ENCODE results near the gene DNAJB9.

Gene DNAJB9

DNA sequence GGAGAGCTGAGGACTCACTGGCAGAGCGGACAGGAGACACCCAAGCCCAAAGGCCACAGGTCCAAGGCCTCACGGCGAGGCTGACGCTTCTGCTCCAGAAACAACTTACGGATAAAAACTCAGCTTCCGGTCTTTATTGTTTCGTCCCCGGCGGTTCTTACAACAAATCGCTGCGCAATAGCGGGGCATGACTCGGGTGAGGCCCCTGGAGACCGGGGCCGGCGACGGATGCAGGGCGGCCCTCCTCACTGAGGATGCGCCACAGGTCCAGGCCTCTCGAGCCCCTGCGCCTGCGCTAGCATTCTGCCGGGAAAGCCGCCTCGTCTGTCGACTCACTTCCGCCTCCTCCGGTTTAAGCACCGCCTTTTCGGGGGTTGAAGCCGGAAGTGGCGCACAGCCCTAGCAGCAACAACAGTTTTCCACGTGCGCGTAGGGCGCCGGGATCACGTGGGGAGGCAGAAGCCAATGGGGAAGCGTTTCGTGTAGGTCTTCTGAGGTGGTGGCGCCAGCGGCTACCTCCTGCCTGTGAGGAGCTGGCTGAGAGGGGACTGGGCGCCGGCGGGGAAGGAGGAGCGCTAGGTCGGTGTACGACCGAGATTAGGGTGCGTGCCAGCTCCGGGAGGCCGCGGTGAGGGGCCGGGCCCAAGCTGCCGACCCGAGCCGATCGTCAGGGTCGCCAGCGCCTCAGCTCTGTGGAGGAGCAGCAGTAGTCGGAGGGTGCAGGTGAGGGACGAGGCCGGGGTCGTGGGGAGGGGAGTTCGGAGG, at the start of gene DNAJB9, which contains the start of gene THAP5:
TSS of gene DNAJB9 (plus strand) at position 494 of the 765 bp plus-strand sequence. CDS start 1,853 bp downstream, outside the sequence.
TSS of gene THAP5 (minus strand) at position 326 of the 765 bp plus-strand sequence. CDS start at position 189, 137 bp downstream.
- intact Hi-C loops (cut with DNase I; ENCODE audit: low total_unique reads): loop anchor here (2.0 kb wide), 1 partner anchor 43 kb away; the partner anchor contains the start of gene PNPLA8
- DNase-seq: peak; percentile 99 to 100
- Histone ChIP-seq H3K4me3 (peak within 1 kb of the TSS; percentile 66 to 90), H3K4me1 (peaks cover 0 to 36% (median 9%) of the 10 kb centered on the region in 4 donors), H3K27me3 (no peaks in the 10 kb centered on the region), H3K9me3 (no peaks in the 10 kb centered on the region), H3K36me3 (peaks cover 23 to 32% (median 31%) of the 10 kb centered on the region in 3 donors), H3K27ac (peak within 1 kb of the TSS; percentile 96 to 97)
- TF ChIP-seq, protein P1, sequence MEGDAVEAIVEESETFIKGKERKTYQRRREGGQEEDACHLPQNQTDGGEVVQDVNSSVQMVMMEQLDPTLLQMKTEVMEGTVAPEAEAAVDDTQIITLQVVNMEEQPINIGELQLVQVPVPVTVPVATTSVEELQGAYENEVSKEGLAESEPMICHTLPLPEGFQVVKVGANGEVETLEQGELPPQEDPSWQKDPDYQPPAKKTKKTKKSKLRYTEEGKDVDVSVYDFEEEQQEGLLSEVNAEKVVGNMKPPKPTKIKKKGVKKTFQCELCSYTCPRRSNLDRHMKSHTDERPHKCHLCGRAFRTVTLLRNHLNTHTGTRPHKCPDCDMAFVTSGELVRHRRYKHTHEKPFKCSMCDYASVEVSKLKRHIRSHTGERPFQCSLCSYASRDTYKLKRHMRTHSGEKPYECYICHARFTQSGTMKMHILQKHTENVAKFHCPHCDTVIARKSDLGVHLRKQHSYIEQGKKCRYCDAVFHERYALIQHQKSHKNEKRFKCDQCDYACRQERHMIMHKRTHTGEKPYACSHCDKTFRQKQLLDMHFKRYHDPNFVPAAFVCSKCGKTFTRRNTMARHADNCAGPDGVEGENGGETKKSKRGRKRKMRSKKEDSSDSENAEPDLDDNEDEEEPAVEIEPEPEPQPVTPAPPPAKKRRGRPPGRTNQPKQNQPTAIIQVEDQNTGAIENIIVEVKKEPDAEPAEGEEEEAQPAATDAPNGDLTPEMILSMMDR (IDR thresholded peaks at IDR 0.05): no peak

DNA sequence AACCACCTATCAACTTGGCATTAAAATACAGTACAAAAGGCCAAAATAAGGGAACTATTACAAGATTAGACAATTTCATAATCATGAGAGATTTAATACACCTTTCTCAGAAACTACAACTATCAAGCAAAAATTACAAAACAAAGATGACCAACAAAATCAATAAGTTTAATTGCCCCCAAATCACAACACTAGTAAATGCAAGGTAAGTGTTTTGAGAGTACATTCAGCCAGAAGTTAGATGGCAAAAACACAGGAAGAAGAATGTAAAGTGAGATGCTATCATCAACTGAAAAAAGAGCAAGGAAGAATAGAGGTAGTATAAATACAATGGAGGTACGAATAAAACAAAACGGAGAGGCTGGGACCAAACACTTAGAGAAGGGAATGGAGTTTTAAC, 46.9 kb upstream of the DNAJB9 start:
- TF ChIP-seq, protein P1 (IDR thresholded peaks at IDR 0.05): no peak
- Histone ChIP-seq H3K9me3 (no peaks in the 10 kb centered on the region), H3K27me3 (no peaks in the 10 kb centered on the region), H3K36me3 (peaks cover 6 to 7% (median 6%) of the 10 kb centered on the region in 3 donors), H3K4me3 (no peak overlapping the region), H3K27ac (no peak overlapping the region), H3K4me1 (peaks cover 9 to 54% (median 29%) of the 10 kb centered on the region in 4 donors)
- no peak for DNase-seq
- intact Hi-C loops (cut with DNase I; ENCODE audit: low total_unique reads): no loop called here

DNA sequence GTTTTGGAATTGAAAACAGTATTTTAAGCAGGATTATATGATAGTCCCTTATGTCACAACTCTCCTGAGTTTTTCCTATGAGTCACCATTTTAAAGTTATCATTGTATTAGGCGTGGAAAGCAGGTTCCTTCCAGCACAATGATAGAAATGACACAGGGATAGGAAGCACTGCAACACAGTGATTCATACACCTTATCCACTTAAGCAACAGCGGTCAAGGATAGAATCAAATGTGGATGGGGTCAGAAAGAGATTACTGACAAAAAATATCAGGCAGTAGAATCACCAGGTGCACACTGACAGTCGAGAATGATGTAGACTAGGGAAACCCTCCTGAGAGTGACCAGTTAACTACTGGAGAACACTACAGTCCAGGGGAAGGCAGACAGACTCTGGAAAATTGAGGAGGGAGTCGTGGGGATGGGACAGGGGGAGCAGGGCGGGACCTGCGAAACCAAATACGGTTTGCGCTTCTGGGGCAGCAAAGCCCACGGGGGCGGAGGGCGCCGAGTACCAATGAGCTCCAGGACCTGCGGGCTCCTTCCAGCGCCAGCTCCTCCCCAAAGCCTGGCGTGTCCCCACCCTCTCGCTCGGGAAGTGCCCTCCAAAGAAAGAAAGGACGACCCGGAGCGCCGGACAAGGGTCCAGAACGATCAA, 44.2 kb upstream of the DNAJB9 start:
- Histone ChIP-seq H3K36me3 (no peaks in the 10 kb centered on the region), H3K27ac (peak overlapping the region; percentile 84 to 92), H3K4me3 (peak overlapping the region; percentile 65 to 71), H3K27me3 (no peaks in the 10 kb centered on the region), H3K9me3 (no peaks in the 10 kb centered on the region), H3K4me1 (peaks cover 9 to 45% (median 29%) of the 10 kb centered on the region in 4 donors)
- TF ChIP-seq, protein P1 (IDR thresholded peaks at IDR 0.05): no peak
- intact Hi-C loops (cut with DNase I; ENCODE audit: low total_unique reads): no loop called here
- DNase-seq: peak; percentile 87 to 95

- H3K36me3 ChIP-seq: no peaks in the 10 kb centered on the region
- DNase-seq: peak; percentile 100
- peak within 1 kb of the TSS; percentile 84 to 92 for H3K27ac ChIP-seq
- peaks cover 9 to 39% (median 29%) of the 10 kb centered on the region in 4 donors for H3K4me1 ChIP-seq
- intact Hi-C loops (cut with DNase I; ENCODE audit: low total_unique reads): loop anchor here (2.0 kb wide), 1 partner anchor 43 kb away; the partner anchor contains the start of genes DNAJB9 and THAP5
- peak within 1 kb of the TSS; percentile 65 to 71 for H3K4me3 ChIP-seq
- TF ChIP-seq, protein P1 (IDR thresholded peaks at IDR 0.05): no peak
- H3K9me3 ChIP-seq: no peaks in the 10 kb centered on the region
- H3K27me3 ChIP-seq: no peaks in the 10 kb centered on the region
Measured at GRCh38 chr7:108525985-108526767, 43.5 kb upstream of the DNAJB9 start, which contains the start of gene PNPLA8. TSS of gene PNPLA8 (minus strand) at chr7:108526135. CDS start at chr7:108515491, 10,644 bp downstream.

DNA sequence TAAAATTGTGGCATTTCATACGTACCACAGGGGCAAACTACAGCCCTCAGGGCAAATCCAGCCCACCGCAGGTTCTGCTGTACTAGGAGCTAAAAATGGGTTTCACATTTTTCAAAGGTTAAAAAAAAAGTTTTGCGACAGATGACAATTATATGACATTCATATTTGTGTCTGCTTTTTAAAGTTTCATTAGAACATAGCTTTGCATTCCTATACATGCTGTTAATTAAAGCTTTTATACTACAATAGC, 43.0 kb upstream of the DNAJB9 start:
- H3K9me3 ChIP-seq: no peaks in the 10 kb centered on the region
- peaks cover 9 to 34% (median 27%) of the 10 kb centered on the region in 4 donors for H3K4me1 ChIP-seq
- intact Hi-C loops (cut with DNase I; ENCODE audit: low total_unique reads): loop anchor here (2.0 kb wide), 1 partner anchor 42 kb away; the partner anchor contains the start of genes DNAJB9 and THAP5
- DNase-seq: no peak
- TF ChIP-seq, protein P1 (IDR thresholded peaks at IDR 0.05): no peak
- H3K27me3 ChIP-seq: no peaks in the 10 kb centered on the region
- H3K4me3 ChIP-seq: peak overlapping the region; percentile 65 to 71
- no peaks in the 10 kb centered on the region for H3K36me3 ChIP-seq
- H3K27ac ChIP-seq: peak overlapping the region; percentile 84 to 92

Measured in tibial artery (tissue), 4 donors.